Measurements from ENCODE around the gene KRTAP5-8. TPM values are rescaled to one million over a fixed set of nuclear protein-coding genes. Genes with fewer than 3 reads are reported as not detected.

KRTAP5-8 gene
- total RNA-seq, 1 experiment from 2014 or later, result not detected

DNA sequence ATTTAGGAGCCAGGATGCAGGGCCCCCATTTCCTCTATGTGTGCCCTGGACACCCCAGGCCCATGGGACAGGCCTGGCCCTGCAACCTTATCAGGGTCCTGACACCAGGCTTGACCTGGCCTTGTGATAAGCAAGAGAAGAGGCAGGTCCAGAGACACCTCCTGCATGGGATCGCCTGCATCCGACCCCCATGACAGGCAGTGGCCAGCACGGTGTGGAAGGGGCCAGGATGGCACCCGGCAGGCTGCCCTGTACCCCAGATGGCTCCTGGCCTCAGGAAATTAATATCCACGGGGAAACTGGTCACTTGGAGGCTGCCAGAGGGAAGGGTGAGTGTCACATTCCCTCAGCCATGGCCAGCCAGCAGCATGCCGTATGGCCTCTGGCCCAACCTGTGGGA is 17.2 kb downstream of the KRTAP5-8 start:
- CTCF ChIA-PET, result no interaction called here
- Histone ChIP-seq H3K79me2 (ENCODE audit: insufficient read depth, low read length) (no peaks in the 10 kb centered on the region), H3K4me3 (replicated peaks in 1 of 2; ENCODE audit: low read depth in 1 of 2, low read length in 2 of 2) (no peak overlapping the region), H3K4me1 (ENCODE audit: control insufficient read depth in 1 of 2, insufficient read depth in 2 of 2, low read length in 2 of 2) (no peaks in the 10 kb centered on the region), H3K36me3 (ENCODE audit: control insufficient read depth in 1 of 2, insufficient read depth in 2 of 2, low read length in 2 of 2) (no peaks in the 10 kb centered on the region), H3K9ac (ENCODE audit: low read length) (no peak overlapping the region), H3K9me3 (ENCODE audit: control insufficient read depth in 1 of 2, insufficient read depth in 1 of 2, low read depth in 1 of 2, low read length in 2 of 2) (no peaks in the 10 kb centered on the region), H4K20me1 (ENCODE audit: insufficient read depth) (no peaks in the 10 kb centered on the region), H3K27ac (ENCODE audit: low read depth, low read length) (no peak overlapping the region), H3K9me2 (ENCODE audit: insufficient read depth) (no peaks in the 10 kb centered on the region), H3K4me2 (ENCODE audit: low read length) (no peak overlapping the region), H2AFZ (ENCODE audit: low read depth, low read length, poor library complexity, severe bottlenecking) (no peak overlapping the region), H3K27me3 (ENCODE audit: insufficient read depth, low read length) (peaks cover 6% of the 10 kb centered on the region; the same call in 1 of the 2 replicates)
- TF ChIP-seq CBX3 (IDR thresholded peaks at IDR 0.05; ENCODE audit: low read depth) (no peak), SRF (IDR thresholded peaks at IDR 0.05; ENCODE audit: low read depth) (no peak), TCF7L2 (IDR thresholded peaks at IDR 0.05; ENCODE audit: borderline replicate concordance, extremely low read depth, insufficient read depth, insufficient read length) (no peak), ZFX (IDR thresholded peaks at IDR 0.05) (no peak), CTCF (IDR thresholded peaks at IDR 0.05 in 2 of 3, conservative IDR thresholded peaks at IDR 0.05 in 1 of 3; ENCODE audit: borderline replicate concordance in 1 of 3, insufficient read depth in 1 of 3, low read depth in 2 of 3, low read length in 2 of 3) (no peak), CEBPB (IDR thresholded peaks at IDR 0.05; ENCODE audit: low read depth) (no peak), FOSL1 (IDR thresholded peaks at IDR 0.05; ENCODE audit: low read depth) (no peak), POLR2AphosphoS5 (IDR thresholded peaks at IDR 0.05; ENCODE audit: low read depth, low read length) (no peak), EZH2 (IDR thresholded peaks at IDR 0.05) (no peak), EZH2phosphoT487 (IDR thresholded peaks at IDR 0.05; ENCODE audit: borderline replicate concordance) (no peak), MAX (IDR thresholded peaks at IDR 0.05) (no peak)
- TF ChIP-seq, protein P1, sequence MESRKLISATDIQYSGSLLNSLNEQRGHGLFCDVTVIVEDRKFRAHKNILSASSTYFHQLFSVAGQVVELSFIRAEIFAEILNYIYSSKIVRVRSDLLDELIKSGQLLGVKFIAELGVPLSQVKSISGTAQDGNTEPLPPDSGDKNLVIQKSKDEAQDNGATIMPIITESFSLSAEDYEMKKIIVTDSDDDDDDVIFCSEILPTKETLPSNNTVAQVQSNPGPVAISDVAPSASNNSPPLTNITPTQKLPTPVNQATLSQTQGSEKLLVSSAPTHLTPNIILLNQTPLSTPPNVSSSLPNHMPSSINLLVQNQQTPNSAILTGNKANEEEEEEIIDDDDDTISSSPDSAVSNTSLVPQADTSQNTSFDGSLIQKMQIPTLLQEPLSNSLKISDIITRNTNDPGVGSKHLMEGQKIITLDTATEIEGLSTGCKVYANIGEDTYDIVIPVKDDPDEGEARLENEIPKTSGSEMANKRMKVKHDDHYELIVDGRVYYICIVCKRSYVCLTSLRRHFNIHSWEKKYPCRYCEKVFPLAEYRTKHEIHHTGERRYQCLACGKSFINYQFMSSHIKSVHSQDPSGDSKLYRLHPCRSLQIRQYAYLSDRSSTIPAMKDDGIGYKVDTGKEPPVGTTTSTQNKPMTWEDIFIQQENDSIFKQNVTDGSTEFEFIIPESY (IDR thresholded peaks at IDR 0.05; ENCODE audit: extremely low read depth, insufficient replicate concordance, low read length), result no peak
- TF ChIP-seq, protein P2, sequence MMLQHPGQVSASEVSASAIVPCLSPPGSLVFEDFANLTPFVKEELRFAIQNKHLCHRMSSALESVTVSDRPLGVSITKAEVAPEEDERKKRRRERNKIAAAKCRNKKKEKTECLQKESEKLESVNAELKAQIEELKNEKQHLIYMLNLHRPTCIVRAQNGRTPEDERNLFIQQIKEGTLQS (IDR thresholded peaks at IDR 0.05), result no peak
- POLR2A ChIA-PET, result no interaction called here
- RAD21 ChIA-PET (ENCODE audit: low non-redundant PET in 1 of 2, low total read pairs in 2 of 2, uncharacterized antibody in 2 of 2, unreplicated experiment in 2 of 2), result no interaction called here
- no TSS peak for BruUV-seq (replicated peaks)
- ATAC-seq, result no peak
- intact Hi-C loops (cut with micrococcal nuclease), result no loop called here
- no peak for DNase-seq (ENCODE audit: low read depth, low spot score)

All from HCT116 (cell line).